HepG2 (cell line): Measurements from ENCODE around the gene CPT1B. TPM values are rescaled to one million over a fixed set of nuclear protein-coding genes. Genes with fewer than 3 reads are reported as not detected.
A peak's percentile ranks its signal among the peaks of the same experiment; 100 is the strongest.

Source experiments
- ATAC-seq: fragments of 200-7000 bp; cut with Tn5 transposase; 3 replicates; pipeline ENCODE4 v1.9.1; 2020; ENCODE audit warnings: mild to moderate bottlenecking, moderate library complexity
- BruUV-seq: library from RNA; stranded (reverse); fragments of 400-500 nt; replicated peaks from 2 replicates; lab custom pipeline; 2021; lab: Mats Ljungman, UMichigan
- CTCF ChIA-PET: fragments of 300-600 bp; formaldehyde crosslinking; extraction: SDS; loops from one replicate; lab custom pipeline; 2021; ENCODE audit warnings: low total read pairs, inconsistent platforms, low intra/inter-chr PET ratio; lab: Yijun Ruan, JAX
- POLR2A ChIA-PET: fragments of 350-600 bp; sonication (Branson Sonifier 250); formaldehyde crosslinking; loops from one replicate; lab custom pipeline; 2020; ENCODE audit warnings: antibody characterized with exemption, inconsistent platforms; lab: Yijun Ruan, JAX
- DNase-seq: peaks from one replicate; pipeline ENCODE4 v3.0.0-alpha.2; 2015; ENCODE audit warnings: low spot score
- FAIRE-seq: peaks from 3 replicates; lab custom pipeline; 2011; peaks lifted over from hg19 to GRCh38; lab: Jason Lieb, UNC
- H2AFZ ChIP-seq: one replicate; pipeline ENCODE4 v1.6.1; 2011; ENCODE audit warnings: low read length, inconsistent platforms
- H3K27ac ChIP-seq: fragments of 300-600 bp; 3 replicates; pipeline ENCODE4 v1.8.0; 2011; ENCODE audit warnings: mixed run types, mild to moderate bottlenecking, mixed read lengths, low read length, inconsistent platforms; ENCODE audit not compliant: insufficient read depth; ENCODE audit errors: extremely low read length
- H3K27me3 ChIP-seq, 2 experiments: fragments of 200-600 bp in 1 of 2; 2 replicates in 1 of 2; 3 replicates in 1 of 2; pipeline versions ENCODE4 v1.6.0 to v1.8.0; 2011; ENCODE audit warnings: low read length in 2 of 2, mild to moderate bottlenecking in 2 of 2, moderate library complexity in 2 of 2, inconsistent platforms in 1 of 2; ENCODE audit not compliant: insufficient read depth in 2 of 2, control insufficient read depth in 1 of 2
- H3K36me3 ChIP-seq, 2 experiments: fragments of 200-600 bp in 1 of 2; replicated peaks in 1 of 2; 2 replicates in 1 of 2; 3 replicates in 1 of 2; pipeline versions ENCODE4 v1.5.1 to v1.8.0; 2011; ENCODE audit warnings: low read length in 2 of 2, inconsistent platforms in 1 of 2; ENCODE audit not compliant: insufficient read depth in 2 of 2, control insufficient read depth in 1 of 2
- H3K4me1 ChIP-seq: 2 replicates; pipeline ENCODE4 v1.5.1; 2012; ENCODE audit warnings: low read length, inconsistent platforms; ENCODE audit not compliant: insufficient read depth
- H3K4me2 ChIP-seq: 2 replicates; pipeline ENCODE4 v1.6.0; 2011; ENCODE audit warnings: low read depth, low read length, inconsistent platforms
- H3K4me3 ChIP-seq, 3 experiments: fragments of 200-600 bp in 1 of 3; sonication (generic), shearing (Covaris generic) in 1 of 3; replicated peaks in 1 of 3; 2 replicates each; pipeline ENCODE4 v1.5.1; 2011 to 2016; ENCODE audit warnings: low read length in 3 of 3, inconsistent platforms in 2 of 3, low read depth in 2 of 3, mild to moderate bottlenecking in 2 of 3, control low read depth in 1 of 3, mixed read lengths in 1 of 3; ENCODE audit not compliant: insufficient read depth in 1 of 3
- H3K79me2 ChIP-seq: one replicate; pipeline ENCODE4 v1.6.1; 2011; ENCODE audit warnings: low read length, inconsistent platforms; ENCODE audit not compliant: insufficient read depth
- H3K9ac ChIP-seq: 2 replicates; pipeline ENCODE4 v1.6.0; 2011; ENCODE audit warnings: mild to moderate bottlenecking, low read depth, low read length, inconsistent platforms; ENCODE audit not compliant: insufficient read depth
- H3K9me3 ChIP-seq: 2 replicates; pipeline ENCODE4 v1.5.1; 2012; ENCODE audit warnings: mild to moderate bottlenecking, low read length
- H4K20me1 ChIP-seq: 2 replicates; pipeline ENCODE4 v1.6.0; 2011; ENCODE audit warnings: inconsistent platforms, mild to moderate bottlenecking, low read length, moderate library complexity; ENCODE audit not compliant: insufficient read depth
- ARID3A ChIP-seq: IDR thresholded peaks from 2 replicates; pipeline ENCODE4 v1.6.1; 2012; ENCODE audit warnings: low read depth, low read length, improper control_type of control experiment
- JDP2 ChIP-seq: sonication (generic); formaldehyde crosslinking; IDR thresholded peaks from 2 replicates; pipeline ENCODE4 v1.8.1; 2022; ENCODE audit warnings: missing genetic modification reagents, borderline replicate concordance
- ZC3H13 ChIP-seq: sonication (generic); formaldehyde crosslinking; IDR thresholded peaks from 2 replicates; pipeline ENCODE4 v1.8.1; 2023; ENCODE audit warnings: mild to moderate bottlenecking, missing genetic modification reagents, moderate library complexity
- WGBS: methylation state at CpG from one replicate; pipeline ENCODE4 v1.1.6; 2017; ENCODE audit warnings: low lambda C conversion rate; 5-methylcytosine and 5-hydroxymethylcytosine counted together
- in situ Hi-C: cut with HindIII; loops from 2 replicates; pipeline ENCODE4 v1.10.0; 2017; ENCODE audit warnings: low pct_unique_long_range_greater_than_20kb; ENCODE audit not compliant: extremely low pct_ligation_motif_present
- intact Hi-C: fragments of 100-400 bp; cut with micrococcal nuclease; formaldehyde crosslinking; loops from one replicate; pipeline ENCODE4 v1.10.0; 2022; ENCODE audit not compliant: unreplicated experiment
- polyA plus RNA-seq, 8 experiments: library from polyadenylated mRNA; depleted of rRNA in 3 of 8; stranded (reverse) in 7 of 8; unstranded in 1 of 8; fragments of >200 nt; fragmentation: Illumina TruSeq in 4 of 8; extraction: Trizol in 4 of 8; gene quantifications; 2 replicates each; pipeline versions ENCODE4 v1.2.1 to v1.2.3, GENCODE V29; 2011 to 2016; ENCODE audit warnings: low read depth in 4 of 8, missing spikeins in 1 of 8, mixed read lengths in 1 of 8; ENCODE audit not compliant: insufficient read depth in 1 of 8
- total RNA-seq, 5 experiments: library from RNA; depleted of rRNA; stranded (reverse); fragments of >200 nt; fragmentation: Illumina TruSeq; extraction: Trizol; gene quantifications; 2 replicates each; pipeline ENCODE4 v1.2.3, GENCODE V29; 2016; ENCODE audit warnings: low read depth in 1 of 5
- TF ChIP-seq, protein P1 (sequence below), 2 experiments: fragments of 450-650 bp in 1 of 2; sonication (generic) in 1 of 2; formaldehyde crosslinking in 1 of 2; IDR thresholded peaks; 2 replicates each; pipeline versions ENCODE4 v1.6.1 to v1.8.0; 2016 to 2022; ENCODE audit warnings: antibody characterized with exemption in 1 of 2, mild to moderate bottlenecking in 1 of 2, missing genetic modification reagents in 1 of 2

Gene CPT1B
- total and polyA plus RNA-seq, 2 of the 13 experiments (the other 11 are each of a cell fraction or from before 2014, with no cell fraction given), result 9.2 to 19.5 TPM

DNA sequence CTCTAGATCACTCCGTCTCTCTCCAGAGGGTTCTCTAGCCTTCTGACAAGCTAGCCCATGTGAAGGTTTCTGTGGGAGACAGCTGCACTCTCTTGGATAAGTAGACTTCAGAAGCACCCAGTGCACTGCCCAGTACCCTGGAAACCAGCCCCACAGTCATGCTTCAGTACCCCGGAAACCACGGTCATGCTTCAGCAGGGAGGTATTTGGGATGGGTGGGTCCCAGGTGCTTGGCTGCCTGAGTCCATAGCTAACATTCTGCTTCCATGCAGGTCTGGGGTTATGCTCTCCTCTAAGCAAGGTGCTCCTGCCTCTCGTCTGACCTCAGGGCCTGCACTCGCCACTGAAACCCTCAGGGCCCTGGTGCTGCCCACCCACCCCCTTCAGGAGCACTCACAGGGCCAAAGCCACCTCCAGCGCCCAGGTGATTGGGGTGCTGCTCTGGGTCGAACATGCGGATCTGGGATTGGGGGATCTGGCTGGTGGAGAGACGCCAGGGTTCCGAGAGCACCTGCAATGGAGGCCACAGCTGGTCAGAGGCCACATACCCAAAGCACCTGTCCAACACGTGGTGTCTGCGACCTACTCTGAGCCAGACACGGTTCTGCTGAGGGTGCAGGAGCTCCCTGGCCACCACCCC is 8.2 kb downstream of the CPT1B start:
- peaks cover 29% of the 10 kb centered on the region for H3K4me1 ChIP-seq
- no peaks in the 10 kb centered on the region for H3K9me3 ChIP-seq
- H3K4me3 ChIP-seq, result no peak overlapping the region
- TF ChIP-seq ARID3A, result no peak
- TF ChIP-seq, protein P1, sequence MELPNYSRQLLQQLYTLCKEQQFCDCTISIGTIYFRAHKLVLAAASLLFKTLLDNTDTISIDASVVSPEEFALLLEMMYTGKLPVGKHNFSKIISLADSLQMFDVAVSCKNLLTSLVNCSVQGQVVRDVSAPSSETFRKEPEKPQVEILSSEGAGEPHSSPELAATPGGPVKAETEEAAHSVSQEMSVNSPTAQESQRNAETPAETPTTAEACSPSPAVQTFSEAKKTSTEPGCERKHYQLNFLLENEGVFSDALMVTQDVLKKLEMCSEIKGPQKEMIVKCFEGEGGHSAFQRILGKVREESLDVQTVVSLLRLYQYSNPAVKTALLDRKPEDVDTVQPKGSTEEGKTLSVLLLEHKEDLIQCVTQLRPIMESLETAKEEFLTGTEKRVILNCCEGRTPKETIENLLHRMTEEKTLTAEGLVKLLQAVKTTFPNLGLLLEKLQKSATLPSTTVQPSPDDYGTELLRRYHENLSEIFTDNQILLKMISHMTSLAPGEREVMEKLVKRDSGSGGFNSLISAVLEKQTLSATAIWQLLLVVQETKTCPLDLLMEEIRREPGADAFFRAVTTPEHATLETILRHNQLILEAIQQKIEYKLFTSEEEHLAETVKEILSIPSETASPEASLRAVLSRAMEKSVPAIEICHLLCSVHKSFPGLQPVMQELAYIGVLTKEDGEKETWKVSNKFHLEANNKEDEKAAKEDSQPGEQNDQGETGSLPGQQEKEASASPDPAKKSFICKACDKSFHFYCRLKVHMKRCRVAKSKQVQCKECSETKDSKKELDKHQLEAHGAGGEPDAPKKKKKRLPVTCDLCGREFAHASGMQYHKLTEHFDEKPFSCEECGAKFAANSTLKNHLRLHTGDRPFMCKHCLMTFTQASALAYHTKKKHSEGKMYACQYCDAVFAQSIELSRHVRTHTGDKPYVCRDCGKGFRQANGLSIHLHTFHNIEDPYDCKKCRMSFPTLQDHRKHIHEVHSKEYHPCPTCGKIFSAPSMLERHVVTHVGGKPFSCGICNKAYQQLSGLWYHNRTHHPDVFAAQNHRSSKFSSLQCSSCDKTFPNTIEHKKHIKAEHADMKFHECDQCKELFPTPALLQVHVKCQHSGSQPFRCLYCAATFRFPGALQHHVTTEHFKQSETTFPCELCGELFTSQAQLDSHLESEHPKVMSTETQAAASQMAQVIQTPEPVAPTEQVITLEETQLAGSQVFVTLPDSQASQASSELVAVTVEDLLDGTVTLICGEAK (IDR thresholded peaks at IDR 0.05), result no peak
- TF ChIP-seq, protein P1 (CRISPR knock-in tag; IDR thresholded peaks at IDR 0.05), result no peak
- no peak for TF ChIP-seq JDP2
- no peak for TF ChIP-seq ZC3H13
- FAIRE-seq (no peak), DNase-seq (no peak), ATAC-seq (no peak)
- no peak overlapping the region; the same call in 1 of the 2 replicates for H3K4me2 ChIP-seq
- ChIA-PET POLR2A (interaction anchor here (1.2 to 3.2 kb wide), 6 partner anchors 12 to 130 kb away, joined by 4 to 30 read pairs (median 6); partner anchors contain the start of genes CHKB, KLHDC7B and SCO2), CTCF (no interaction called here)
- peak overlapping the region; percentile 83 for H3K27ac ChIP-seq
- intact Hi-C loops (no loop called here), in situ Hi-C loops (loop anchor here (5.0 kb wide), 1 partner anchor 38 kb away; the partner anchor contains the start of gene TYMP)
- peaks cover 4 to 5% of the 10 kb centered on the region in 2 experiments; a peak in 2 of 5 replicates for H3K36me3 ChIP-seq
- 93% methylated on average over 12 of the region's 13 CpGs for WGBS
- H3K27me3 ChIP-seq, result no peaks in the 10 kb centered on the region
- H2AFZ ChIP-seq, result no peak overlapping the region
- peak overlapping the region; percentile 47; the same call in 1 of the 2 replicates for H3K9ac ChIP-seq
- BruUV-seq, result no TSS peak
- no peaks in the 10 kb centered on the region for H3K79me2 ChIP-seq
- no peaks in the 10 kb centered on the region for H4K20me1 ChIP-seq
